OCI-LY7 (cell line): ENCODE results near the gene SMOC2.

ENCODE experiments used
- CTCF ChIP-seq: fragments of 200-600 bp; sonication (generic); conservative IDR thresholded peaks from 2 replicates; pipeline ENCODE4 v1.5.1; 2014; ENCODE audit warnings: mild to moderate bottlenecking, antibody characterized with exemption, low read length, moderate library complexity, mixed read lengths
- EZH2phosphoT487 ChIP-seq: fragments of 200-600 bp; sonication (generic); IDR thresholded peaks from 2 replicates; pipeline ENCODE4 v1.6.1; 2018; ENCODE audit warnings: low read depth, borderline replicate concordance, mild to moderate bottlenecking, mixed run types, antibody characterized with exemption, low read length, moderate library complexity, mixed read lengths

- TF ChIP-seq CTCF = no peak
- TF ChIP-seq EZH2phosphoT487 = no peak
Measured at GRCh38 chr6:168432196-168432595, 8.8 kb upstream of the SMOC2 start.
